DND-41 (cell line): ENCODE results near the gene CDC25B.
"Not testable (repeated sequence)": the region's sequence is repeated elsewhere in the genome, so short reads cannot be mapped to it uniquely, and the experiment has no call there.

Experiments
- ATAC-seq: fragments of 200-7000 bp; cut with Tn5 transposase; 3 replicates; pipeline ENCODE4 v1.9.1; 2021; ENCODE audit warnings: low read depth; ENCODE audit not compliant: insufficient read depth
- DNase-seq: peaks from one replicate; pipeline ENCODE4 v3.0.0-alpha.2; 2020
- H2AFZ ChIP-seq: 2 replicates; pipeline ENCODE4 v1.6.0; 2012; ENCODE audit warnings: low read depth, low read length
- H3K27ac ChIP-seq: 2 replicates; pipeline ENCODE4 v1.5.1; 2012; ENCODE audit warnings: low read length, inconsistent platforms
- H3K27me3 ChIP-seq: fragments of 200-600 bp; sonication (generic); 2 replicates; pipeline ENCODE4 v1.6.0; 2012; ENCODE audit warnings: low read length, mild to moderate bottlenecking, inconsistent platforms; ENCODE audit not compliant: insufficient read depth, poor library complexity
- H3K36me3 ChIP-seq: 2 replicates; pipeline ENCODE4 v1.5.1; 2012; ENCODE audit warnings: low read length, inconsistent platforms; ENCODE audit not compliant: insufficient read depth
- H3K4me1 ChIP-seq: 2 replicates; pipeline ENCODE4 v1.5.1; 2012; ENCODE audit warnings: mild to moderate bottlenecking, low read length; ENCODE audit not compliant: insufficient read depth
- H3K4me2 ChIP-seq: 2 replicates; pipeline ENCODE4 v1.6.0; 2012; ENCODE audit warnings: mild to moderate bottlenecking, moderate library complexity, low read length, inconsistent platforms; ENCODE audit not compliant: insufficient read depth
- H3K4me3 ChIP-seq, 2 experiments: fragments of 200-600 bp in 1 of 2; shearing (Covaris generic) in 1 of 2; 2 replicates each; pipeline ENCODE4 v1.5.1; 2012 to 2016; ENCODE audit warnings: inconsistent platforms in 2 of 2, low read length in 2 of 2, mild to moderate bottlenecking in 2 of 2, low read depth in 1 of 2, moderate library complexity in 1 of 2
- H3K79me2 ChIP-seq: 2 replicates; pipeline ENCODE4 v1.6.0; 2012; ENCODE audit warnings: low read length, inconsistent platforms; ENCODE audit not compliant: insufficient read depth
- H3K9ac ChIP-seq: 2 replicates; pipeline ENCODE4 v1.6.0; 2012; ENCODE audit warnings: low read depth, mild to moderate bottlenecking, inconsistent platforms, low read length, moderate library complexity
- H3K9me3 ChIP-seq: 2 replicates; pipeline ENCODE4 v1.5.1; 2012; ENCODE audit warnings: low read length, moderate library complexity, mild to moderate bottlenecking, inconsistent platforms; ENCODE audit not compliant: insufficient read depth, severe bottlenecking
- H4K20me1 ChIP-seq: 2 replicates; pipeline ENCODE4 v1.6.0; 2012; ENCODE audit warnings: low read length; ENCODE audit not compliant: insufficient read depth
- CTCF ChIP-seq: IDR thresholded peaks from 2 replicates; pipeline ENCODE4 v1.5.1; 2012; ENCODE audit warnings: borderline replicate concordance, low read length, moderate library complexity, mild to moderate bottlenecking; ENCODE audit not compliant: poor library complexity, severe bottlenecking; ENCODE audit errors: extremely low read depth
- EZH2 ChIP-seq: IDR thresholded peaks from 3 replicates; pipeline ENCODE4 v1.6.1; 2012; ENCODE audit warnings: borderline replicate concordance, low read depth, mild to moderate bottlenecking, moderate library complexity, low read length, inconsistent platforms; ENCODE audit not compliant: severe bottlenecking

Gene CDC25B

GRCh38 chr20:3787324-3788014 is 8.6 kb upstream of the CDC25B start:
- Histone ChIP-seq H3K36me3 (peaks cover 22% of the 10 kb centered on the region), H3K4me3 (peak overlapping the region; percentile 60 to 70), H4K20me1 (peaks cover 33% of the 10 kb centered on the region), H3K27me3 (no peaks in the 10 kb centered on the region), H3K79me2 (peaks cover 44% of the 10 kb centered on the region), H3K27ac (peak overlapping the region; percentile 32), H3K9ac (peak overlapping the region; percentile 57), H3K4me2 (peak overlapping the region; percentile 83), H3K9me3 (no peaks in the 10 kb centered on the region), H2AFZ (peak overlapping the region; percentile 71), H3K4me1 (peaks cover 56% of the 10 kb centered on the region)
- no peak for DNase-seq
- no peak for ATAC-seq
- TF ChIP-seq CTCF (no peak), EZH2 (no peak)

- H3K4me2 ChIP-seq: 0 out of 2 replicates have a peak overlapping the region, but pooled peaks have one; percentile 83
- peaks cover 21% of the 10 kb centered on the region for H4K20me1 ChIP-seq
- peaks cover 17% of the 10 kb centered on the region for H3K36me3 ChIP-seq
- no peak overlapping the region for H2AFZ ChIP-seq
- H3K27me3 ChIP-seq: no peaks in the 10 kb centered on the region
- TF ChIP-seq EZH2 (no peak), CTCF (no peak)
- DNase-seq (no peak), ATAC-seq (no peak)
- H3K4me1 ChIP-seq: peaks cover 48% of the 10 kb centered on the region
- no peak overlapping the region; the same call in 1 of the 2 replicates for H3K27ac ChIP-seq
- no peaks in the 10 kb centered on the region for H3K9me3 ChIP-seq
- H3K79me2 ChIP-seq: peaks cover 44% of the 10 kb centered on the region
- peak overlapping the region in 1 of 2 experiments; percentile 70; a peak in 1 of 4 replicates for H3K4me3 ChIP-seq
- H3K9ac ChIP-seq: peak overlapping the region; percentile 16; the same call in 1 of the 2 replicates
Observed at GRCh38 chr20:3788685-3789155, 7.4 kb upstream of the CDC25B start.

- Histone ChIP-seq H4K20me1 (peaks cover 16% of the 10 kb centered on the region), H3K79me2 (peaks cover 42% of the 10 kb centered on the region), H3K4me1 (peaks cover 45% of the 10 kb centered on the region), H3K9ac (peak overlapping the region; percentile 16; the same call in 1 of the 2 replicates), H3K36me3 (peaks cover 15% of the 10 kb centered on the region)
- not testable (repeated sequence) for ATAC-seq, H3K4me2 ChIP-seq, H3K27ac ChIP-seq, DNase-seq, H3K27me3 ChIP-seq, H2AFZ ChIP-seq, H3K9me3 ChIP-seq, H3K4me3 ChIP-seq
Observed at GRCh38 chr20:3789201-3789600, 6.9 kb upstream of the CDC25B start.

- H2AFZ ChIP-seq, H4K20me1 ChIP-seq, H3K4me3 ChIP-seq, H3K9me3 ChIP-seq, H3K27ac ChIP-seq, DNase-seq, H3K9ac ChIP-seq, H3K4me2 ChIP-seq, ATAC-seq, H3K27me3 ChIP-seq: not testable (repeated sequence)
- Histone ChIP-seq H3K4me1 (peaks cover 47% of the 10 kb centered on the region), H3K36me3 (peaks cover 27% of the 10 kb centered on the region), H3K79me2 (peaks cover 45% of the 10 kb centered on the region)
Observed at GRCh38 chr20:3794168-3794567, 1.9 kb upstream of the CDC25B start.
